Common myeloid progenitor, CD34-positive (primary cell): Measurements from ENCODE around the gene GCK.

Source experiments
- CTCF ChIA-PET: fragments of 350-600 bp; sonication (Branson Sonifier 250); formaldehyde crosslinking; loops from one replicate; lab custom pipeline; 2021; ENCODE audit warnings: antibody characterized with exemption; lab: Charles Lee
- POLR2A ChIA-PET: fragments of 350-600 bp; sonication (Branson Sonifier 250); formaldehyde crosslinking; loops from one replicate; lab custom pipeline; 2021; ENCODE audit warnings: antibody characterized with exemption; lab: Charles Lee
- DNase-seq, 3 donors: peaks; one replicate each; pipeline versions ENCODE4 v3.0.0 to v3.0.0-alpha.2; 2013
- H3K27ac ChIP-seq, 2 experiments: 1 replicate in 1 of 2; 2 replicates in 1 of 2; pipeline ENCODE4 v1.7.0; 2013; ENCODE audit warnings: inconsistent platforms in 2 of 2, low read length in 2 of 2, mild to moderate bottlenecking in 2 of 2, low read depth in 1 of 2, moderate library complexity in 1 of 2; ENCODE audit not compliant: severe bottlenecking in 2 of 2, insufficient read depth in 1 of 2, poor library complexity in 1 of 2
- H3K27me3 ChIP-seq, 5 experiments: replicated peaks in 2 of 5; 1 replicate in 3 of 5; 2 replicates in 2 of 5; pipeline versions ENCODE4 v1.6.1 to v1.7.0; 2013; ENCODE audit warnings: low read length in 4 of 5, mild to moderate bottlenecking in 2 of 5, moderate library complexity in 2 of 5, inconsistent platforms in 1 of 5; ENCODE audit not compliant: insufficient read depth in 5 of 5, control insufficient read depth in 4 of 5
- H3K36me3 ChIP-seq, 4 experiments: 1 replicate in 2 of 4; 2 replicates in 2 of 4; pipeline versions ENCODE4 v1.6.1 to v1.7.0; 2013; ENCODE audit warnings: low read length in 3 of 4, control low read depth in 1 of 4, mild to moderate bottlenecking in 1 of 4; ENCODE audit not compliant: control insufficient read depth in 4 of 4, insufficient read depth in 4 of 4
- H3K4me1 ChIP-seq, 4 experiments: 1 replicate in 3 of 4; 2 replicates in 1 of 4; pipeline versions ENCODE4 v1.6.1 to v1.7.1; 2013; ENCODE audit warnings: low read length in 3 of 4, mild to moderate bottlenecking in 3 of 4, control low read depth in 1 of 4, inconsistent platforms in 1 of 4, moderate library complexity in 1 of 4; ENCODE audit not compliant: control insufficient read depth in 4 of 4, insufficient read depth in 4 of 4; ENCODE audit errors: control extremely low read depth in 1 of 4
- H3K4me3 ChIP-seq, 7 experiments: 1 replicate in 4 of 7; 2 replicates in 3 of 7; pipeline versions ENCODE4 v1.5.1 to v1.7.0; 2013; ENCODE audit warnings: mild to moderate bottlenecking in 7 of 7, low read length in 6 of 7, moderate library complexity in 6 of 7, inconsistent platforms in 2 of 7, low read depth in 2 of 7, control low read depth in 1 of 7; ENCODE audit not compliant: insufficient read depth in 4 of 7, control insufficient read depth in 1 of 7; ENCODE audit errors: extremely low read depth in 1 of 7
- H3K9me3 ChIP-seq, 5 experiments: 1 replicate in 4 of 5; 2 replicates in 1 of 5; pipeline versions ENCODE4 v1.6.1 to v1.7.1; 2013; ENCODE audit warnings: low read length in 4 of 5, mild to moderate bottlenecking in 2 of 5, inconsistent platforms in 1 of 5, low read depth in 1 of 5, moderate library complexity in 1 of 5; ENCODE audit not compliant: control insufficient read depth in 4 of 5, insufficient read depth in 2 of 5; ENCODE audit errors: control extremely low read depth in 1 of 5
- WGBS: methylation state at CpG from one replicate; pipeline ENCODE4 v1.1.5; 2013; ENCODE audit not compliant: insufficient coverage; 5-methylcytosine and 5-hydroxymethylcytosine counted together

Gene GCK

GRCh38 chr7:44151956-44152355 lies 37.3 kb downstream of the GCK start:
- ChIA-PET POLR2A (no interaction called here), CTCF (no interaction called here)
- Histone ChIP-seq H3K27ac (no peak overlapping the region), H3K4me1 (no peaks in the 10 kb centered on the region), H3K4me3 (no peak overlapping the region), H3K36me3 (no peaks in the 10 kb centered on the region), H3K9me3 (no peaks in the 10 kb centered on the region), H3K27me3 (peaks cover 0 to 14% (median 0%) of the 10 kb centered on the region in 5 experiments)
- no peak for DNase-seq
- WGBS: 96% methylated on average over 4 of the region's 9 CpGs

GRCh38 chr7:44150966-44151941 lies 38.0 kb downstream of the GCK start:
- H3K4me1 ChIP-seq: peaks cover 0 to 4% (median 2%) of the 10 kb centered on the region in 4 experiments
- 97% methylated on average over 16 of the region's 16 CpGs for WGBS
- H3K36me3 ChIP-seq: no peaks in the 10 kb centered on the region
- POLR2A ChIA-PET: interaction anchor here (1.0 kb wide), 1 partner anchor 24 kb away, joined by 3 read pairs; no protein-coding TSS in a partner anchor
- H3K27me3 ChIP-seq: peaks cover 0 to 19% (median 4%) of the 10 kb centered on the region in 5 experiments
- H3K27ac ChIP-seq: no peak overlapping the region
- no peak for DNase-seq
- H3K4me3 ChIP-seq: no peak overlapping the region
- CTCF ChIA-PET: interaction anchor here (1.4 kb wide), 1 partner anchor 28 kb away, joined by 3 read pairs; no protein-coding TSS in a partner anchor
- no peaks in the 10 kb centered on the region for H3K9me3 ChIP-seq

GRCh38 chr7:44150466-44150832 lies 38.8 kb downstream of the GCK start:
- H3K27ac ChIP-seq: no peak overlapping the region
- peaks cover 0 to 9% (median 7%) of the 10 kb centered on the region in 4 experiments for H3K4me1 ChIP-seq
- no peak for DNase-seq
- no peak overlapping the region for H3K4me3 ChIP-seq
- peaks cover 0 to 24% (median 7%) of the 10 kb centered on the region in 5 experiments for H3K27me3 ChIP-seq
- H3K36me3 ChIP-seq: no peaks in the 10 kb centered on the region
- WGBS: 100% methylated on average over 2 of the region's 5 CpGs
- CTCF ChIA-PET: interaction anchor here (1.4 kb wide), 1 partner anchor 29 kb away, joined by 3 read pairs; no protein-coding TSS in a partner anchor
- POLR2A ChIA-PET: interaction anchor here (1.0 kb wide), 1 partner anchor 25 kb away, joined by 3 read pairs; no protein-coding TSS in a partner anchor
- H3K9me3 ChIP-seq: no peaks in the 10 kb centered on the region

- peaks cover 0 to 15% (median 11%) of the 10 kb centered on the region in 4 experiments for H3K4me1 ChIP-seq
- no peak for DNase-seq
- ChIA-PET CTCF (interaction anchor here (0.6 to 1.4 kb wide), 3 partner anchors 8 to 277 kb away, joined by 3 to 4 read pairs (median 3); no protein-coding TSS in a partner anchor), POLR2A (interaction anchor here (1.0 kb wide), 1 partner anchor 25 kb away, joined by 3 read pairs; no protein-coding TSS in a partner anchor)
- H3K27me3 ChIP-seq: peaks cover 0 to 29% (median 14%) of the 10 kb centered on the region in 5 experiments
- H3K27ac ChIP-seq: no peak overlapping the region
- no peaks in the 10 kb centered on the region for H3K36me3 ChIP-seq
- 98% methylated on average over 13 of the region's 18 CpGs for WGBS
- no peak overlapping the region for H3K4me3 ChIP-seq
- H3K9me3 ChIP-seq: peaks cover 0 to 5% (median 0%) of the 10 kb centered on the region in 5 experiments
These were observed 39.4 kb downstream of the GCK start for GRCh38 chr7:44149571-44150465.

- ChIA-PET CTCF (interaction anchor here (0.9 to 1.3 kb wide), 2 partner anchors 9 to 11 kb away, joined by 3 to 5 read pairs; no protein-coding TSS in a partner anchor), POLR2A (no interaction called here)
- peaks cover 0 to 36% (median 19%) of the 10 kb centered on the region in 5 experiments for H3K27me3 ChIP-seq
- H3K4me1 ChIP-seq: peaks cover 0 to 15% (median 11%) of the 10 kb centered on the region in 4 experiments
- H3K9me3 ChIP-seq: peaks cover 0 to 5% (median 0%) of the 10 kb centered on the region in 5 experiments
- WGBS: 97% methylated on average over 7 of the region's 9 CpGs
- no peak overlapping the region for H3K4me3 ChIP-seq
- no peak for DNase-seq
- no peak overlapping the region for H3K27ac ChIP-seq
- H3K36me3 ChIP-seq: no peaks in the 10 kb centered on the region
These were observed 40.2 kb downstream of the GCK start for GRCh38 chr7:44148961-44149536.

- peaks cover 0 to 15% (median 11%) of the 10 kb centered on the region in 4 experiments for H3K4me1 ChIP-seq
- peaks cover 0 to 5% (median 0%) of the 10 kb centered on the region in 5 experiments for H3K9me3 ChIP-seq
- H3K27ac ChIP-seq: no peak overlapping the region
- 94% methylated on average over 2 of the region's 2 CpGs for WGBS
- DNase-seq: no peak
- H3K4me3 ChIP-seq: no peak overlapping the region
- ChIA-PET CTCF (interaction anchor here (1.3 kb wide), 1 partner anchor 10 kb away, joined by 5 read pairs; no protein-coding TSS in a partner anchor), POLR2A (no interaction called here)
- H3K27me3 ChIP-seq: peaks cover 0 to 39% (median 19%) of the 10 kb centered on the region in 5 experiments
- no peaks in the 10 kb centered on the region for H3K36me3 ChIP-seq
These were observed 41.1 kb downstream of the GCK start for GRCh38 chr7:44148166-44148565.
